ENCODE measurements around the gene RAPGEF1.

The RAPGEF1 gene

GRCh38 chr9:131695836-131696460, 43.9 kb downstream of the RAPGEF1 start:
- H2AFZ ChIP-seq (ENCODE audit: low read length): no peak overlapping the region
- H3K9me2 ChIP-seq (replicated peaks; ENCODE audit: insufficient read depth, low read length): no peaks in the 10 kb centered on the region
- H4K20me1 ChIP-seq (ENCODE audit: insufficient read depth, low read length): no peaks in the 10 kb centered on the region
- no peak overlapping the region for H3K27ac ChIP-seq (ENCODE audit: low read length)
- no peak for DNase-seq
- H3K4me2 ChIP-seq (ENCODE audit: low read depth, low read length): no peak overlapping the region
- H3K9ac ChIP-seq (ENCODE audit: low read length): no peak overlapping the region
- H3K9me3 ChIP-seq (replicated peaks; ENCODE audit: insufficient read depth, low read length): no peaks in the 10 kb centered on the region
- no peaks in the 10 kb centered on the region for H3K27me3 ChIP-seq (replicated peaks; ENCODE audit: insufficient read depth, low read length)
- no peaks in the 10 kb centered on the region for H3K4me1 ChIP-seq (ENCODE audit: low read length)
- H3F3A ChIP-seq (ENCODE audit: insufficient read depth, low read length): peaks cover 3% of the 10 kb centered on the region; the same call in 1 of the 2 replicates
- TF ChIP-seq EZH2 (optimal IDR thresholded peaks at IDR 0.05; ENCODE audit: low read depth, low read length): no peak
- no peak for TF ChIP-seq EZH2phosphoT487 (IDR thresholded peaks at IDR 0.05; ENCODE audit: low read length)
- no peak for TF ChIP-seq CTCF (IDR thresholded peaks at IDR 0.05; ENCODE audit: low read length)
- no peaks in the 10 kb centered on the region for H3K36me3 ChIP-seq (replicated peaks; ENCODE audit: insufficient read depth, low read length)
- H3K4me3 ChIP-seq (ENCODE audit: low read length): no peak overlapping the region
- H3K79me2 ChIP-seq (ENCODE audit: low read length): peaks cover 99% of the 10 kb centered on the region

- peaks cover 99% of the 10 kb centered on the region for H3K79me2 ChIP-seq (ENCODE audit: low read length)
- no peaks in the 10 kb centered on the region for H3K9me2 ChIP-seq (replicated peaks; ENCODE audit: insufficient read depth, low read length)
- no peak overlapping the region for H2AFZ ChIP-seq (ENCODE audit: low read length)
- H3F3A ChIP-seq (ENCODE audit: insufficient read depth, low read length): peaks cover 3% of the 10 kb centered on the region; the same call in 1 of the 2 replicates
- H3K36me3 ChIP-seq (replicated peaks; ENCODE audit: insufficient read depth, low read length): no peaks in the 10 kb centered on the region
- H3K4me1 ChIP-seq (ENCODE audit: low read length): no peaks in the 10 kb centered on the region
- H3K9ac ChIP-seq (ENCODE audit: low read length): no peak overlapping the region
- DNase-seq: no peak
- H3K9me3 ChIP-seq (replicated peaks; ENCODE audit: insufficient read depth, low read length): no peaks in the 10 kb centered on the region
- no peak overlapping the region for H3K27ac ChIP-seq (ENCODE audit: low read length)
- H3K4me2 ChIP-seq (ENCODE audit: low read depth, low read length): no peak overlapping the region
- TF ChIP-seq EZH2phosphoT487 (IDR thresholded peaks at IDR 0.05; ENCODE audit: low read length) (no peak), CTCF (IDR thresholded peaks at IDR 0.05; ENCODE audit: low read length) (no peak), EZH2 (optimal IDR thresholded peaks at IDR 0.05; ENCODE audit: low read depth, low read length) (no peak)
- H3K4me3 ChIP-seq (ENCODE audit: low read length): no peak overlapping the region
- no peaks in the 10 kb centered on the region for H4K20me1 ChIP-seq (ENCODE audit: insufficient read depth, low read length)
- H3K27me3 ChIP-seq (replicated peaks; ENCODE audit: insufficient read depth, low read length): no peaks in the 10 kb centered on the region
These were observed 44.5 kb downstream of the RAPGEF1 start for GRCh38 chr9:131695366-131695765.

DNA sequence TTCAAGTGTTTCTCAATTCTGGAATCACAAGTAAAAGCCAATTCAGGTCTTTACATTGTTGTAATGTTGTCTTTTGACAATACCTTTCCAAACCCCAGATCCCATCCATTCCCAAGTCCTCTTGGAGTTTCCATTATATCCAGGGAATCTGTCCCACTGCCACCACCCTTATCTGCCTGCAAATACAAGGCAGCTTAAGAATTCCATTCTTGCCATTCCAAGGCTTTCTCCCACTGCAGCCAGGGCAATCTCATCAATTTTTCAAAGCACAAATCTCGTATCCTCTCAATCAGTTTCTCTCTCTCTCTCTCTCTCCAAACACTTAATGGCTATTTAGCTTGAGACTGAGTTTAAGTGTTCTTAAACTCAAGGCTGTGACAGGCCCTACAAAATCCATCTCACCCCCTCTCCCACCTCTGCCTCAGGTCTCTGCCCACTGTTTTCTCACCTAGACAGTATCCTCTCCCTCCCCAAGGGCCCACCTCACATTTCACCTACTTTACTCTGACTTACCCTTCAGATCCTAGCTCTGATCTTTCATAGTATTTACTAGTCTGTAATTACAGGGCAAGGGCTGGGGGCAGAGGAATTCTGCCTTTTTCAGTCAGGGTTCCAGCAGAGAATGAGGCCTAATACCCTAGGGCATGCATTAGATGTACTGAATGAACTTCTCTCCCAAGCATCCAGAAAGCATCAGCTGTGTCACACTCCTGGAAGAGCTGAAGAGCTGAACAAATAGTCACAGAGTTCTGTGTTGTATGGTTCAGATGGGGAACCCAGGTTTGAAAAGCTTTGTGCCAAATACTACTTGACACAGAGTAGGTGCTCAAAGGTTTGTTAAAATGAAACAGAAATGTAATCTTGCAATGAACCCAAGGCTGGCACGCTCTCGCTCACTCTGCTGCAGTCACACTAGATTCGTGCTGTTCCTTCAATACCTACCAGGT, 46.0 kb downstream of the RAPGEF1 start:
- Histone ChIP-seq H3K79me2 (ENCODE audit: low read length) (peaks cover 100% of the 10 kb centered on the region), H3F3A (ENCODE audit: insufficient read depth, low read length) (peaks cover 3% of the 10 kb centered on the region; the same call in 1 of the 2 replicates), H3K27me3 (replicated peaks; ENCODE audit: insufficient read depth, low read length) (no peaks in the 10 kb centered on the region), H3K4me3 (ENCODE audit: low read length) (no peak overlapping the region), H3K4me1 (ENCODE audit: low read length) (no peaks in the 10 kb centered on the region), H3K36me3 (replicated peaks; ENCODE audit: insufficient read depth, low read length) (no peaks in the 10 kb centered on the region), H3K4me2 (ENCODE audit: low read depth, low read length) (no peak overlapping the region), H4K20me1 (ENCODE audit: insufficient read depth, low read length) (no peaks in the 10 kb centered on the region), H3K9me3 (replicated peaks; ENCODE audit: insufficient read depth, low read length) (no peaks in the 10 kb centered on the region), H3K9ac (ENCODE audit: low read length) (no peak overlapping the region), H3K27ac (ENCODE audit: low read length) (no peak overlapping the region), H3K9me2 (replicated peaks; ENCODE audit: insufficient read depth, low read length) (no peaks in the 10 kb centered on the region), H2AFZ (ENCODE audit: low read length) (no peak overlapping the region)
- TF ChIP-seq EZH2 (optimal IDR thresholded peaks at IDR 0.05; ENCODE audit: low read depth, low read length) (no peak), EZH2phosphoT487 (IDR thresholded peaks at IDR 0.05; ENCODE audit: low read length) (no peak), CTCF (IDR thresholded peaks at IDR 0.05; ENCODE audit: low read length) (no peak)
- no peak for DNase-seq
